SJSA1 (cell line): ENCODE results near the gene TMEM229A. TPM values are rescaled to one million over a fixed set of nuclear protein-coding genes. Genes with fewer than 3 reads are reported as not detected.
"Not testable (repeated sequence)": the region's sequence is repeated elsewhere in the genome, so short reads cannot be mapped to it uniquely, and the experiment has no call there.

Source experiments
- DNase-seq, 2 experiments: peaks; one replicate each; pipeline ENCODE4 v3.0.0-alpha.2; 2015 to 2020; ENCODE audit warnings: low spot score in 2 of 2, low read depth in 1 of 2
- H3K27ac ChIP-seq: fragments of 250-450 bp; sonication (Bioruptor Pico); 2 replicates; pipeline ENCODE4 v1.5.1; 2020; ENCODE audit warnings: mild to moderate bottlenecking, moderate library complexity
- H3K27me3 ChIP-seq: fragments of 250-450 bp; sonication (Bioruptor Pico); replicated peaks from 2 replicates; pipeline ENCODE4 v1.5.1; 2020; ENCODE audit warnings: mild to moderate bottlenecking, moderate library complexity
- H3K36me3 ChIP-seq: fragments of 250-450 bp; sonication (Bioruptor Pico); 2 replicates; pipeline ENCODE4 v1.5.1; 2020; ENCODE audit warnings: mild to moderate bottlenecking
- H3K4me1 ChIP-seq: fragments of 250-450 bp; sonication (Bioruptor Pico); replicated peaks from 2 replicates; pipeline ENCODE4 v1.6.1; 2021; ENCODE audit warnings: mild to moderate bottlenecking
- H3K4me3 ChIP-seq: fragments of 250-450 bp; sonication (Bioruptor Pico); 2 replicates; pipeline ENCODE4 v1.5.1; 2020; ENCODE audit warnings: mild to moderate bottlenecking
- H3K9me3 ChIP-seq: fragments of 250-450 bp; sonication (Bioruptor Pico); replicated peaks from 2 replicates; pipeline ENCODE4 v1.5.1; 2020; ENCODE audit warnings: mild to moderate bottlenecking
- total RNA-seq: library from RNA; depleted of rRNA; stranded (reverse); fragments of >200 nt; shearing (Covaris generic); gene quantifications from 2 replicates; pipeline ENCODE4 v1.2.3, GENCODE V29; 2014; rRNA removed

Gene TMEM229A
- total RNA-seq = not detected in 2 replicates

- Histone ChIP-seq H3K27me3 (peaks cover 55% of the 10 kb centered on the region), H3K9me3 (0 out of 2 replicates have a peak, but pooled peaks cover 3% of the 10 kb centered on the region), H3K27ac (no peak within 1 kb of the TSS), H3K36me3 (no peaks in the 10 kb centered on the region), H3K4me3 (peak within 1 kb of the TSS; percentile 8; the same call in 1 of the 2 replicates), H3K4me1 (peaks cover 13% of the 10 kb centered on the region)
- peak in 1 of 2 experiments; percentile 5 for DNase-seq
Measured at GRCh38 chr7:124032369-124033094, at the start of gene TMEM229A. Gene TMEM229A, minus strand, starts transcription at chr7:124033067. Its CDS starts 64 bp downstream, at chr7:124033003.

GRCh38 chr7:124082234-124082633 lies 49.4 kb upstream of the TMEM229A start:
- H3K9me3 ChIP-seq, H3K4me3 ChIP-seq, H3K27me3 ChIP-seq, H3K4me1 ChIP-seq, H3K27ac ChIP-seq, H3K36me3 ChIP-seq, DNase-seq: not testable (repeated sequence)

- Histone ChIP-seq H3K4me3 (no peak overlapping the region), H3K9me3 (no peaks in the 10 kb centered on the region), H3K27me3 (no peaks in the 10 kb centered on the region), H3K4me1 (peaks cover 7% of the 10 kb centered on the region), H3K36me3 (no peaks in the 10 kb centered on the region), H3K27ac (no peak overlapping the region)
- DNase-seq = no peak
Measured at GRCh38 chr7:124077546-124077945, 44.7 kb upstream of the TMEM229A start.

- Histone ChIP-seq H3K27me3 (no peaks in the 10 kb centered on the region), H3K36me3 (no peaks in the 10 kb centered on the region), H3K27ac (no peak overlapping the region), H3K4me3 (no peak overlapping the region), H3K4me1 (peaks cover 10% of the 10 kb centered on the region), H3K9me3 (no peaks in the 10 kb centered on the region)
- DNase-seq = no peak
Measured at GRCh38 chr7:124076841-124077240, 44.0 kb upstream of the TMEM229A start.

GRCh38 chr7:124074007-124074406 lies 41.1 kb upstream of the TMEM229A start:
- no peaks in the 10 kb centered on the region for H3K36me3 ChIP-seq
- H3K27ac ChIP-seq = no peak overlapping the region
- no peak for DNase-seq

GRCh38 chr7:124073310-124073645 lies 40.4 kb upstream of the TMEM229A start:
- no peak for DNase-seq
- Histone ChIP-seq H3K36me3 (no peaks in the 10 kb centered on the region), H3K4me1 (peaks cover 10% of the 10 kb centered on the region), H3K9me3 (no peaks in the 10 kb centered on the region), H3K4me3 (no peak overlapping the region), H3K27ac (no peak overlapping the region), H3K27me3 (no peaks in the 10 kb centered on the region)

More at GRCh38 chr7:124074007-124074406, 41.1 kb upstream of the TMEM229A start:
- H3K27me3 ChIP-seq = no peaks in the 10 kb centered on the region
- no peaks in the 10 kb centered on the region for H3K9me3 ChIP-seq
- H3K4me1 ChIP-seq = peaks cover 10% of the 10 kb centered on the region
- H3K4me3 ChIP-seq = no peak overlapping the region

GRCh38 chr7:124072603-124073309 lies 39.9 kb upstream of the TMEM229A start:
- DNase-seq = peak; percentile 43 to 75
- Histone ChIP-seq H3K27me3 (no peaks in the 10 kb centered on the region), H3K4me3 (no peak overlapping the region), H3K9me3 (no peaks in the 10 kb centered on the region), H3K27ac (no peak overlapping the region), H3K36me3 (no peaks in the 10 kb centered on the region), H3K4me1 (peaks cover 10% of the 10 kb centered on the region)

GRCh38 chr7:124071843-124072242 lies 39.0 kb upstream of the TMEM229A start:
- no peak for DNase-seq
- Histone ChIP-seq H3K9me3 (no peaks in the 10 kb centered on the region), H3K4me1 (peaks cover 10% of the 10 kb centered on the region), H3K36me3 (no peaks in the 10 kb centered on the region), H3K4me3 (no peak overlapping the region), H3K27me3 (no peaks in the 10 kb centered on the region), H3K27ac (no peak overlapping the region)

- DNase-seq = no peak
- no peaks in the 10 kb centered on the region for H3K36me3 ChIP-seq
- H3K27ac ChIP-seq = no peak overlapping the region
- no peaks in the 10 kb centered on the region for H3K27me3 ChIP-seq
- no peaks in the 10 kb centered on the region for H3K9me3 ChIP-seq
- no peaks in the 10 kb centered on the region for H3K4me1 ChIP-seq
- H3K4me3 ChIP-seq = no peak overlapping the region
Measured at GRCh38 chr7:124062171-124062570, 29.3 kb upstream of the TMEM229A start.

GRCh38 chr7:124060528-124060927 lies 27.7 kb upstream of the TMEM229A start:
- no peak overlapping the region for H3K4me3 ChIP-seq
- no peaks in the 10 kb centered on the region for H3K4me1 ChIP-seq
- no peaks in the 10 kb centered on the region for H3K9me3 ChIP-seq
- no peak for DNase-seq
- no peak overlapping the region for H3K27ac ChIP-seq
- H3K36me3 ChIP-seq = no peaks in the 10 kb centered on the region
- no peaks in the 10 kb centered on the region for H3K27me3 ChIP-seq

- Histone ChIP-seq H3K4me1 (no peaks in the 10 kb centered on the region), H3K9me3 (no peaks in the 10 kb centered on the region), H3K36me3 (no peaks in the 10 kb centered on the region), H3K27ac (no peak overlapping the region), H3K27me3 (no peaks in the 10 kb centered on the region), H3K4me3 (no peak overlapping the region)
- DNase-seq = no peak
Measured at GRCh38 chr7:124059375-124059774, 26.5 kb upstream of the TMEM229A start.

GRCh38 chr7:124058515-124058914 lies 25.6 kb upstream of the TMEM229A start:
- Histone ChIP-seq H3K4me1 (no peaks in the 10 kb centered on the region), H3K4me3 (no peak overlapping the region), H3K36me3 (no peaks in the 10 kb centered on the region), H3K27me3 (no peaks in the 10 kb centered on the region), H3K27ac (no peak overlapping the region), H3K9me3 (no peaks in the 10 kb centered on the region)
- DNase-seq = no peak

GRCh38 chr7:124057872-124058271 lies 25.0 kb upstream of the TMEM229A start:
- Histone ChIP-seq H3K27ac (no peak overlapping the region), H3K4me1 (no peaks in the 10 kb centered on the region), H3K27me3 (no peaks in the 10 kb centered on the region), H3K4me3 (no peak overlapping the region), H3K36me3 (no peaks in the 10 kb centered on the region), H3K9me3 (no peaks in the 10 kb centered on the region)
- DNase-seq = no peak

- Histone ChIP-seq H3K27ac (no peak overlapping the region), H3K36me3 (no peaks in the 10 kb centered on the region), H3K27me3 (no peaks in the 10 kb centered on the region), H3K4me1 (no peaks in the 10 kb centered on the region), H3K4me3 (no peak overlapping the region), H3K9me3 (no peaks in the 10 kb centered on the region)
- no peak for DNase-seq
Measured at GRCh38 chr7:124056234-124056633, 23.4 kb upstream of the TMEM229A start.
